PFSK-1 (cell line): ENCODE measurements around the gene MSI2.
A peak's percentile ranks its signal among the peaks of the same experiment; 100 is the strongest.

Experiments used
- FOXP2 ChIP-seq: optimal IDR thresholded peaks from 2 replicates; pipeline ENCODE3; 2011; ENCODE audit warnings: borderline replicate concordance, control low read depth, inconsistent platforms; ENCODE audit not compliant: insufficient read depth; ENCODE audit errors: extremely low read length, extremely low read depth
- POLR2AphosphoS5 ChIP-seq: IDR thresholded peaks from 2 replicates; pipeline ENCODE4 v1.6.1; 2012; ENCODE audit warnings: low read depth, mild to moderate bottlenecking, control low read depth, low read length, moderate library complexity
- REST ChIP-seq, 2 experiments: IDR thresholded peaks; 2 replicates each; pipeline versions ENCODE4 v1.6.1 to v1.8.0; 2011 to 2012; ENCODE audit warnings: low read depth in 2 of 2, low read length in 2 of 2, control low read depth in 1 of 2, inconsistent platforms in 1 of 2, mild to moderate bottlenecking in 1 of 2, moderate library complexity in 1 of 2; ENCODE audit not compliant: insufficient read depth in 1 of 2
- SIN3A ChIP-seq: IDR thresholded peaks from 2 replicates; pipeline ENCODE4 v1.6.1; 2012; ENCODE audit warnings: mild to moderate bottlenecking, low read length, moderate library complexity, borderline replicate concordance; ENCODE audit not compliant: insufficient read depth
- TAF1 ChIP-seq: IDR thresholded peaks from 2 replicates; pipeline ENCODE4 v1.6.1; 2012; ENCODE audit warnings: low read length, control low read depth, borderline replicate concordance; ENCODE audit not compliant: insufficient read depth

Gene MSI2

DNA sequence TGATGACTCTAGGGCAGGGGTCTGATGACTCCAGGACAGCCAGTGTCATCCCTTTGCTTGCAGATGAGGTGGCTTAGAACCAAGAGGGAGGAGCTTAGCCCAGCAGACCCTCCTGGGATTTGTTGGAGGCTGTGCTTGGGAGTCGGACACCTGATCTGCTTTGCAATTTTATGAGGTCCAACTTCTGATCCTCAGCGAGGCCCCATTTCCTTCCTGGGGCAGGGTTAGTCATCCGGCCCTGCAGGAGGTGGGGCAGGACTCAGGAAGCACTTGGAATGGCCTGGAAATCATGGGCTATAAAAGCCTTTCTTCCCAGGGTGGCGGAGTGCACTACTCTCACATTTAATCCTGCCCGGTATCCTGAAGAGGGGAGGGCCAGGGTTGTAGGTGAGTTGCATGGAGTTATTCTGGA, 168.5 kb downstream of the MSI2 start:
- no peak; a peak in 1 of 4 replicates for TF ChIP-seq REST (IDR thresholded peaks at IDR 0.05; ENCODE audit: insufficient read depth in 1 of 2, low read depth in 2 of 2, low read length in 2 of 2)
- TF ChIP-seq TAF1 = no peak
- peak; percentile 24 for TF ChIP-seq FOXP2

DNA sequence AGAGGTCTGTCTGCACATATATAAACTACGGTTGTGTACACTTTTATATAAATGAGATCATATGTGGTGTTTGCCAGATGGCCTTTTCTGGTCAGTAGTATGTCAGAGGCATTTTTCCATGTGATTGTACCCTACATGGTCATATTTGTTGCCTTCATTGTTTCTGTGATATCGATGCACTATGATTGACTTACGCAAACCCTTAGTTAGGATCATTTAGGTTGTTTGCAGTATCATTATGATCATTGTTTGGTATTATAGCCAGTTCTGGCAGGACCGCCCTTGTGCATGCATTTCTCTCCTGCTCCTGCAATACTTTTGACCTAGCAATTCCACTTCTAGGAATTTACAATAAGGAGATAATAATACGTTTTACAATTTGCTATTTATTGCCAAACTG, 169.1 kb downstream of the MSI2 start:
- no peak for TF ChIP-seq SIN3A
- TF ChIP-seq TAF1 = no peak
- no peak for TF ChIP-seq POLR2AphosphoS5
- no peak for TF ChIP-seq REST (IDR thresholded peaks at IDR 0.05; ENCODE audit: insufficient read depth in 1 of 2, low read depth in 2 of 2, low read length in 2 of 2)
- no peak for TF ChIP-seq FOXP2

DNA sequence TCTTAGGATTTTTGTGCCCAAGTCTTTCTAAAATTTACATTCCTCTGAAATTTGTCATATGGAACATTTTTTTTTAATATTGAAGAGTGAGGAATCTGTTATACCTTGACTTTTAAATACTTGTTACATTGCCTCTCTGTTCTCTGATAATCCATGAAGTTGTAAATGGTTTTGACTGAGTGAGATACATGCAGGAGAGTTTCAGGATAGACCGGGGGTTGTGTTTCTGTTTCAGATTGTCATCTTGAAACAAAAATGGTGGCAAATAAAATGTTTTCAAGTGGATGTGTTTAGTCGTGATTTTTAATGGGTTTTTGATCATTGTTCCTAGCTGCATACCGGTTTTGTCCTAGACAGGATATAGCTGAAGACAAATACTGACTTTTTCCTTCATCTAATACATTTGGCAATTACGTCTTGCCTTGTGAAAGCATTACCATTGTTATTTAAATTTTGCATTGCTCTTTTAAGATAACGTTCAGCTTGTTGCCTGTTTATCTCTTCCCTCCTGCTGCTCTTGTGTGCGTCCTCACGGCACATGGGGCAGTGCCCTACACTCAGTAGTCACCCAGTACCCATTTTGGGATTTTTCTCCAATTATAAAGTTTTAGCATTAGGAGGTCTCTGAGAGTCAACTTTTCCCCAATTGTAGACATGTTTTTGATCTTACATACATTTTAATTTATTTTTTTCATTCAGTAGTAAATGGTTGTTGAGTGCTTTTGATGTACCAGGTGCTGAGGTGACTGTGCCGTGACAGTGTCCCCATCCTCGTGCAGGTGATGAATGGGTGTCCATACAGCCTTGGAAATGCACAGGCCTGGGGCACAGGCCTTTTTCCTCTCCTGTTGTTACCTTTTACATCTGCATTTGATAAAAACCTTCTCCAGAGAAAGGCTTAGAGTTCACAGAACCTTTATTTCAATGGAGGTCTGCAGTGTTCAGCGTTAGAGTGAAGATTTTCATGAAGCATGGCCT, 169.9 kb downstream of the MSI2 start:
- TF ChIP-seq SIN3A (no peak), POLR2AphosphoS5 (no peak), TAF1 (no peak), REST (IDR thresholded peaks at IDR 0.05; ENCODE audit: insufficient read depth in 1 of 2, low read depth in 2 of 2, low read length in 2 of 2) (no peak), FOXP2 (no peak)

DNA sequence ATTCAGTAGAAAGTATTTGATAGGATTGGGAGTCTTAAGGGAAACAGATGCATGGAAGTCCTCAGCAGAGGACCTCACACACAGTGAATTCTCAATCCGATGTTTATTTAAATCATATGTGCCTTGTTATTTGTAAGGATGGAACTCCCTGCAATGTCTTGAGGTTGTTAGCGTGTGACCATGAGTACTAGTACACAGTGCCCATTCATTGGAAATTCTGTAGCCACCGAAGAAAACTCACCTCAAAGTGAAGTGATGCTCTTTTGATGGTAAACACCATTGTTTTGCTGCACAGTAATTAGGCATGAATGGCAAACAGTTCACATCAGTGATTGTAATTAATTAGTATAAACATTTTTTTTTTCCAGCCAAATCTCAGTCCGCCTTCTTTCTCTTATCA, 173.6 kb downstream of the MSI2 start:
- no peak for TF ChIP-seq TAF1
- no peak for TF ChIP-seq REST (IDR thresholded peaks at IDR 0.05; ENCODE audit: insufficient read depth in 1 of 2, low read depth in 2 of 2, low read length in 2 of 2)
- TF ChIP-seq POLR2AphosphoS5 = no peak
- no peak for TF ChIP-seq SIN3A
- no peak for TF ChIP-seq FOXP2
